Measurements from ENCODE around the gene PRR4. TPM values are rescaled to one million over a fixed set of nuclear protein-coding genes. Genes with fewer than 3 reads are reported as not detected.

PRR4 gene
- total RNA-seq, 1 donor from 2014 or later = 2.2 TPM

- Histone ChIP-seq H3K36me3 (ENCODE audit: insufficient read depth, low read length) (no peaks in the 10 kb centered on the region), H3K27me3 (ENCODE audit: insufficient read depth, low read length) (no peaks in the 10 kb centered on the region), H4K20me1 (ENCODE audit: insufficient read depth, low read length) (no peaks in the 10 kb centered on the region), H3K9me3 (ENCODE audit: insufficient read depth, low read depth, low read length) (no peaks in the 10 kb centered on the region), H2AFZ (ENCODE audit: low read depth, low read length) (no peak overlapping the region), H3K4me3 (ENCODE audit: insufficient read depth, low read depth, low read length) (no peak overlapping the region), H3K4me2 (ENCODE audit: low read length) (no peak overlapping the region), H3K9ac (ENCODE audit: low read length) (no peak overlapping the region), H3K79me2 (ENCODE audit: insufficient read depth, low read length) (no peaks in the 10 kb centered on the region), H3K27ac (ENCODE audit: low read depth, low read length) (no peak overlapping the region), H3K4me1 (ENCODE audit: insufficient read depth, low read length) (no peaks in the 10 kb centered on the region)
- FAIRE-seq = no peak
- Mint-ChIP-seq H3K27me3 (ENCODE audit: low read depth, unreplicated experiment) (no peaks in the 10 kb centered on the region), H3K36me3 (ENCODE audit: low read depth, unreplicated experiment) (no peaks in the 10 kb centered on the region), H3K9me3 (ENCODE audit: unreplicated experiment) (peaks cover 1% of the 10 kb centered on the region), H3K27ac (ENCODE audit: unreplicated experiment) (no peak overlapping the region), H3K4me3 (ENCODE audit: unreplicated experiment) (no peak overlapping the region), H3K4me1 (ENCODE audit: low read depth, unreplicated experiment) (no peaks in the 10 kb centered on the region)
- TF ChIP-seq CTCF (IDR thresholded peaks at IDR 0.05; ENCODE audit: insufficient read depth, low read depth, low read length) (no peak), EZH2 (IDR thresholded peaks at IDR 0.05; ENCODE audit: insufficient read depth, low read length) (no peak)
- no peak for DNase-seq (ENCODE audit: low read depth)
These were observed 37.3 kb downstream of the PRR4 start for GRCh38 chr12:10811883-10812536.

GRCh38 chr12:10810068-10810467 lies 39.2 kb downstream of the PRR4 start, which contains the start of gene TAS2R9:
Gene TAS2R9, minus strand, starts transcription at chr12:10810168. Its CDS starts 93 bp downstream, at chr12:10810075.
- Histone ChIP-seq H3K27me3 (ENCODE audit: insufficient read depth, low read length) (no peaks in the 10 kb centered on the region), H3K9me3 (ENCODE audit: insufficient read depth, low read depth, low read length) (no peaks in the 10 kb centered on the region), H3K9ac (ENCODE audit: low read length) (no peak within 1 kb of the TSS), H3K36me3 (ENCODE audit: insufficient read depth, low read length) (no peaks in the 10 kb centered on the region), H3K4me1 (ENCODE audit: insufficient read depth, low read length) (no peaks in the 10 kb centered on the region), H3K79me2 (ENCODE audit: insufficient read depth, low read length) (no peaks in the 10 kb centered on the region), H4K20me1 (ENCODE audit: insufficient read depth, low read length) (no peaks in the 10 kb centered on the region), H3K4me3 (ENCODE audit: insufficient read depth, low read depth, low read length) (no peak within 1 kb of the TSS), H3K27ac (ENCODE audit: low read depth, low read length) (no peak within 1 kb of the TSS), H2AFZ (ENCODE audit: low read depth, low read length) (no peak within 1 kb of the TSS), H3K4me2 (ENCODE audit: low read length) (no peak within 1 kb of the TSS)
- Mint-ChIP-seq H3K27ac (ENCODE audit: unreplicated experiment) (no peak within 1 kb of the TSS), H3K4me3 (ENCODE audit: unreplicated experiment) (no peak within 1 kb of the TSS), H3K36me3 (ENCODE audit: low read depth, unreplicated experiment) (no peaks in the 10 kb centered on the region), H3K9me3 (ENCODE audit: unreplicated experiment) (peaks cover 1% of the 10 kb centered on the region), H3K27me3 (ENCODE audit: low read depth, unreplicated experiment) (no peaks in the 10 kb centered on the region), H3K4me1 (ENCODE audit: low read depth, unreplicated experiment) (no peaks in the 10 kb centered on the region)
- no peak for FAIRE-seq
- no peak for TF ChIP-seq CTCF (IDR thresholded peaks at IDR 0.05; ENCODE audit: insufficient read depth, low read depth, low read length)
- no peak for TF ChIP-seq EZH2 (IDR thresholded peaks at IDR 0.05; ENCODE audit: insufficient read depth, low read length)
- no peak for DNase-seq (ENCODE audit: low read depth)

GRCh38 chr12:10807186-10807585 lies 42.1 kb downstream of the PRR4 start, which contains the start of gene TAS2R8:
Gene TAS2R8, minus strand, starts transcription at chr12:10807286. Its CDS starts 306 bp downstream, at chr12:10806980.
- Histone ChIP-seq H3K4me2 (ENCODE audit: low read length) (no peak within 1 kb of the TSS), H3K79me2 (ENCODE audit: insufficient read depth, low read length) (no peaks in the 10 kb centered on the region), H3K9ac (ENCODE audit: low read length) (no peak within 1 kb of the TSS), H3K4me3 (ENCODE audit: insufficient read depth, low read depth, low read length) (no peak within 1 kb of the TSS), H4K20me1 (ENCODE audit: insufficient read depth, low read length) (no peaks in the 10 kb centered on the region), H3K9me3 (ENCODE audit: insufficient read depth, low read depth, low read length) (no peaks in the 10 kb centered on the region), H3K27me3 (ENCODE audit: insufficient read depth, low read length) (no peaks in the 10 kb centered on the region), H2AFZ (ENCODE audit: low read depth, low read length) (no peak within 1 kb of the TSS), H3K36me3 (ENCODE audit: insufficient read depth, low read length) (no peaks in the 10 kb centered on the region), H3K4me1 (ENCODE audit: insufficient read depth, low read length) (no peaks in the 10 kb centered on the region), H3K27ac (ENCODE audit: low read depth, low read length) (no peak within 1 kb of the TSS)
- no peaks in the 10 kb centered on the region for H3K4me1 Mint-ChIP-seq (ENCODE audit: low read depth, unreplicated experiment)
- no peak for TF ChIP-seq CTCF (IDR thresholded peaks at IDR 0.05; ENCODE audit: insufficient read depth, low read depth, low read length)
- TF ChIP-seq EZH2 (IDR thresholded peaks at IDR 0.05; ENCODE audit: insufficient read depth, low read length) = no peak
- FAIRE-seq = no peak
- no peaks in the 10 kb centered on the region for H3K9me3 Mint-ChIP-seq (ENCODE audit: unreplicated experiment)
- H3K4me3 Mint-ChIP-seq (ENCODE audit: unreplicated experiment) = no peak within 1 kb of the TSS
- no peak for DNase-seq (ENCODE audit: low read depth)
- no peaks in the 10 kb centered on the region for H3K27me3 Mint-ChIP-seq (ENCODE audit: low read depth, unreplicated experiment)
- H3K36me3 Mint-ChIP-seq (ENCODE audit: low read depth, unreplicated experiment) = no peaks in the 10 kb centered on the region
- no peak within 1 kb of the TSS for H3K27ac Mint-ChIP-seq (ENCODE audit: unreplicated experiment)

Data from astrocyte (in vitro differentiated cells and primary cell).